ENCODE measurements around the gene GPX5. TPM values are rescaled to one million over a fixed set of nuclear protein-coding genes. Genes with fewer than 3 reads are reported as not detected.

The GPX5 gene
- total and polyA plus RNA-seq, 2 donors (not counting 1 experiment from before 2014, with no cell fraction given) = not detected

GRCh38 chr6:28515676-28516075 is 10.0 kb upstream of the GPX5 start, which contains the start of gene GPX6:
Gene GPX6 (minus strand): TSS chr6:28515793. CDS start chr6:28515743, 50 bp downstream.
- TF ChIP-seq CTCF (IDR thresholded peaks at IDR 0.05) = no peak
- TF ChIP-seq EZH2 (IDR thresholded peaks at IDR 0.05; ENCODE audit: borderline replicate concordance, insufficient read depth, low read depth, low read length, poor library complexity, severe bottlenecking) = no peak
- Histone ChIP-seq H3K9me3 (ENCODE audit: control extremely low read depth in 1 of 3, control insufficient read depth in 2 of 3, insufficient read depth in 1 of 3, low read length in 2 of 3) (peaks cover 0 to 12% (median 0%) of the 10 kb centered on the region in 3 donors), H3K79me2 (ENCODE audit: control insufficient read depth, insufficient read depth, low read length) (no peaks in the 10 kb centered on the region), H3K4me3 (ENCODE audit: control extremely low read depth in 1 of 5, extremely low read depth in 1 of 5, insufficient read depth in 1 of 5, low read depth in 2 of 5, low read length in 4 of 5) (no peak within 1 kb of the TSS), H3K4me1 (ENCODE audit: control insufficient read depth in 2 of 2, insufficient read depth in 2 of 2, low read length in 2 of 2) (no peaks in the 10 kb centered on the region), H3K9ac (ENCODE audit: low read length) (no peak within 1 kb of the TSS), H2AFZ (ENCODE audit: insufficient read depth, low read depth, low read length, poor library complexity, severe bottlenecking) (no peak within 1 kb of the TSS), H3K27ac (ENCODE audit: low read length in 2 of 2) (no peak within 1 kb of the TSS), H4K20me1 (ENCODE audit: control insufficient read depth, insufficient read depth, low read length, poor library complexity, severe bottlenecking) (no peaks in the 10 kb centered on the region), H3K4me2 (replicated peaks; ENCODE audit: low read depth, low read length, poor library complexity, severe bottlenecking) (no peak within 1 kb of the TSS), H3K27me3 (replicated peaks in 1 of 4; ENCODE audit: control extremely low read depth in 1 of 4, control insufficient read depth in 3 of 4, insufficient read depth in 4 of 4, low read length in 3 of 4) (peaks cover 0 to 22% (median 8%) of the 10 kb centered on the region in 4 experiments), H3K36me3 (replicated peaks in 1 of 2; ENCODE audit: control extremely low read depth in 1 of 2, control insufficient read depth in 1 of 2, extremely low read depth in 1 of 2, insufficient read depth in 2 of 2, low read length in 1 of 2) (no peaks in the 10 kb centered on the region)
- intact Hi-C loops (cut with micrococcal nuclease) = no loop called here
- POLR2A ChIA-PET = no interaction called here
- Mint-ChIP-seq H3K27me3 (peaks cover 35% of the 10 kb centered on the region), H3K4me3 (no peak within 1 kb of the TSS), H3K4me1 (no peaks in the 10 kb centered on the region), H3K9me3 (ENCODE audit: insufficient read depth) (no peaks in the 10 kb centered on the region), H3K27ac (no peak within 1 kb of the TSS)
- WGBS (ENCODE audit: insufficient coverage) = 67% methylated on average over 2 of the region's 4 CpGs
- CTCF ChIA-PET = no interaction called here
- ATAC-seq (ENCODE audit: low read depth) (no peak), DNase-seq (no peak)

GRCh38 chr6:28517964-28518363 is 7.7 kb upstream of the GPX5 start:
- Histone ChIP-seq H3K4me2 (replicated peaks; ENCODE audit: low read depth, low read length, poor library complexity, severe bottlenecking) (no peak overlapping the region), H2AFZ (ENCODE audit: insufficient read depth, low read depth, low read length, poor library complexity, severe bottlenecking) (no peak overlapping the region), H3K27me3 (replicated peaks in 1 of 4; ENCODE audit: control extremely low read depth in 1 of 4, control insufficient read depth in 3 of 4, insufficient read depth in 4 of 4, low read length in 3 of 4) (peaks cover 0 to 31% (median 10%) of the 10 kb centered on the region in 4 experiments), H4K20me1 (ENCODE audit: control insufficient read depth, insufficient read depth, low read length, poor library complexity, severe bottlenecking) (no peaks in the 10 kb centered on the region), H3K9me3 (ENCODE audit: control extremely low read depth in 1 of 3, control insufficient read depth in 2 of 3, insufficient read depth in 1 of 3, low read length in 2 of 3) (no peaks in the 10 kb centered on the region), H3K79me2 (ENCODE audit: control insufficient read depth, insufficient read depth, low read length) (no peaks in the 10 kb centered on the region), H3K27ac (ENCODE audit: low read length in 2 of 2) (no peak overlapping the region), H3K4me1 (ENCODE audit: control insufficient read depth in 2 of 2, insufficient read depth in 2 of 2, low read length in 2 of 2) (no peaks in the 10 kb centered on the region), H3K4me3 (ENCODE audit: control extremely low read depth in 1 of 5, extremely low read depth in 1 of 5, insufficient read depth in 1 of 5, low read depth in 2 of 5, low read length in 4 of 5) (no peak overlapping the region), H3K9ac (ENCODE audit: low read length) (no peak overlapping the region), H3K36me3 (replicated peaks in 1 of 2; ENCODE audit: control extremely low read depth in 1 of 2, control insufficient read depth in 1 of 2, extremely low read depth in 1 of 2, insufficient read depth in 2 of 2, low read length in 1 of 2) (no peaks in the 10 kb centered on the region)
- CTCF ChIA-PET = no interaction called here
- POLR2A ChIA-PET = no interaction called here
- Mint-ChIP-seq H3K9me3 (ENCODE audit: insufficient read depth) (no peaks in the 10 kb centered on the region), H3K4me3 (no peak overlapping the region), H3K27me3 (peaks cover 51% of the 10 kb centered on the region), H3K4me1 (no peaks in the 10 kb centered on the region), H3K27ac (no peak overlapping the region)
- intact Hi-C loops (cut with micrococcal nuclease) = no loop called here
- TF ChIP-seq EZH2 (IDR thresholded peaks at IDR 0.05; ENCODE audit: borderline replicate concordance, insufficient read depth, low read depth, low read length, poor library complexity, severe bottlenecking) (no peak), CTCF (IDR thresholded peaks at IDR 0.05) (no peak)
- no CpG with 5 or more reads among the region's 2 CpGs for WGBS (ENCODE audit: insufficient coverage)
- ATAC-seq (ENCODE audit: low read depth) (no peak), DNase-seq (no peak)
